ENCODE results near the gene SCFD2.

DNA sequence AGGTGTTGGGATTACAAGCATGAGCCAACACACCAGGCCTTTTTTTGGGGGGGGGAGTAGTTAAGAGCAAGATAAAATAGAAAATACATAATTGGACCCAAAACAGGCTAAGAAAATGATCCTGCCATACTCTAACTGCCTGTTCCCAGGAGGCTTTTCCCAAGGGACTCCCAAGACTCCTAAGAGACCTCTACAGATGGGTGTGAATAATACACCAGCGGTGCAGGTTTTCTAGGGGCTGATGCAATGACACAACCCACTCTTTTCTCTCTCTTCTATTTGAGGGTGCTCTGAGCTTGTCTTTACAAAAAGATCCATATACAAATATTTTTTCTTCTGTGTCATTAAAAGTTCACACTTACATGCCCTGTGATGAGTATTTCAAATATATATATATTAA, 386.8 kb downstream of the SCFD2 start:
- TF ChIP-seq CTCF (IDR thresholded peaks at IDR 0.05; ENCODE audit: low read depth, low read length) (no peak), EZH2phosphoT487 (IDR thresholded peaks at IDR 0.05; ENCODE audit: low read depth) (no peak)
